ENCODE data around the gene SLC15A2.
"Not testable (repeated sequence)": the region's sequence is repeated elsewhere in the genome, so short reads cannot be mapped to it uniquely, and the experiment has no call there.

Gene SLC15A2

GRCh38 chr3:121894301-121894990 is at the start of gene SLC15A2:
Gene SLC15A2 (plus strand): TSS chr3:121894401. CDS start chr3:121894477, 76 bp downstream.
- no peak for DNase-seq

GRCh38 chr3:121844892-121845291 is 49.3 kb upstream of the SLC15A2 start:
- DNase-seq = no peak

- no peak for DNase-seq
Measured at GRCh38 chr3:121852256-121852655, 41.9 kb upstream of the SLC15A2 start.

DNA sequence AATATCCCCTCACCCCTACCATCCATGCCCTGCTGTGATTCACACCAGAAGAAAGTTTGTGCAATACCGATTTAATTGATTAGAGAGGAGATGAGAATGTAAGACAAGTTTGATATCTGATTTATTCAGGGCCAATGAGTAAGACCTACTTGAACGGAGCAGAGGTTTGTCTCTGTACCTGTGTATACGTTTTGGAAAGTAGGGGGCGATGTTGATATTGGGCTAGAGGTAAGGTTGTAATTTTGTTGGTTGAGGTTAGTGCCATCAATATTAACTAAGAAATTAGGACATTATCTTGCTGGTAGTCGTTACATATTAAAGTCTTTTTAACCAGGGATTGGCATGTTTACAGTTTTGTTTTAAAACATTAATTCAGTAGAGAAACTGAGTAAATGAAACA is 38.6 kb upstream of the SLC15A2 start:
- DNase-seq = no peak

DNA sequence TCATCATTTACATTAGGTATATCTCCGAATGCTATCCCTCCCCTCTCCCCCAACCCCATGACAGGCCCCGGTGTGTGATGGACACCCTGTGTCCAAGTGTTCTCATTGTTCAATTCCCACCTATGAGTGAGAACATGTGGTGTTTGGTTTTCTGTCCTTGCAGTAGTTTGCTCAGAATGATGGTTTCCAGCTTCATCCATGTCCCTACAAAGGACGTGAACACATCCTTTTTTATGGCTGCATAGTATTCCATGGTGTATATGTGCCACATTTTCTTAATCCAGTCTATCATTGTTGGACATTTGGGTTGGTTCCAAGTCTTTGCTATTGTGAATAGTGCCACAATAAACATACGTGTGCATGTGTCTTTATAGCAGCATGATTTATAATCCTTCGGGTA is 36.4 kb upstream of the SLC15A2 start:
- not testable (repeated sequence) for DNase-seq

GRCh38 chr3:121863247-121863646 is 31.0 kb upstream of the SLC15A2 start:
- not testable (repeated sequence) for DNase-seq

- no peak for DNase-seq
Measured at GRCh38 chr3:121863801-121864200, 30.4 kb upstream of the SLC15A2 start.

- DNase-seq = no peak
Measured at GRCh38 chr3:121869736-121870135, 24.5 kb upstream of the SLC15A2 start.

- DNase-seq = no peak
Measured at GRCh38 chr3:121870717-121871116, 23.5 kb upstream of the SLC15A2 start.

GRCh38 chr3:121871430-121871829 is 22.8 kb upstream of the SLC15A2 start:
- no peak for DNase-seq

DNA sequence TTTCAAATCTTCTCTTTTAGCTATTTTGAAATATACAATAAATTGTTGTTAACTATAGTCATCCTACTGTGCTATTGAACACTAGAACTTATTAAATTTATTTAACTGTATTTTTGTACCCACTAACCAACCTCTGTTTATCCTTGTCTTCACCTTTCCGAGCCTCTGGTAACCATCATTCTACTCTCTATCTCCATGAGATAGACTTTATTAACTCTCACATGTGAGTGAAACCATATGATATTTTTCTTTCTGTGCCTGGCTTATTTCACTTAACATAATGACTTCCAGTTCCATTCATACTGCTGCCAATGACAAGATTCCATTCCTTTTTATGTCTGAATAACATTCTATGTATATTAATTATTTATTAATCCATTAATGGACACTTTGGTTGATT is 15.8 kb upstream of the SLC15A2 start:
- no peak for DNase-seq

GRCh38 chr3:121883507-121883906 is 10.7 kb upstream of the SLC15A2 start:
- DNase-seq = no peak

DNA sequence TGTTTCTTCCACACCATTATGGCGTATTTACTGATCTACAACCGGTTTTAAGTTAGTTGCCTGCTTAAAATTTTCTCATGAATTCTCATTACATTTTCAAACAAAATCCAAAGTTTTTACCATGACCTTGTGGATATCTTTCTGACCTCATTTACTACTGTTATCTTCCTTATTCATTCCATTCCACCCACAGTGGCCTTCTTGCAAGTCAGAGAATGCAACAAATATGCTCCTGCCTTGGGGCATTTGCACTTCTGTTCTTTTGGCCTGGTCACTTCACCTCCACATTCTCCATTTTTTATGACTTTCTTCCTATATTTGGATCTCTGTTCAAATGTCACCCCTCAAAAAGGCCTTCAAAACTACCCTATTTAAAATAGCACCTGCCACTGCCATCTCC is 8.8 kb upstream of the SLC15A2 start:
- no peak for DNase-seq

DNA sequence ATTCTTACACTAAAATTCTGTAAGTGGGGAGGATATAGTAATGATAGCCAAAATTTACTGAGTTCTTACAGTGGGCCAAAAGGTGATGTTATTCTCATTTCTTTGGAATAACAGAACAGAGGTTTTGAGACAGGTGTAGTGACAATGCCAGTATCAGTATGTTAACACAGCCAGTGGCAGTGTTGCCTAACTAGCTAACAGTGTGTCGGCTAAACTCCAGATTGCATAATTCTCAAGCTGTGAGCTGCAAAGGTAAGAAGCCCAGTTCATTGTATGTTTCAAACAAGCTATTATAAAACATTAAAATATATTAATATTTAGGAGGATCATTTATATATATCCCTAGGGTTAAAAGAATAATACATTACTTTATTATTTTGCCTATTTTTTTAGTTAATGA is 920 bp downstream of the SLC15A2 start:
- no peak for DNase-seq

GRCh38 chr3:121895736-121896135 is 1.5 kb downstream of the SLC15A2 start:
- no peak for DNase-seq

- DNase-seq = no peak
Measured at GRCh38 chr3:121896823-121897222, 2.6 kb downstream of the SLC15A2 start.

- DNase-seq = no peak
Measured at GRCh38 chr3:121897296-121897695, 3.1 kb downstream of the SLC15A2 start.

- DNase-seq = no peak
Measured at GRCh38 chr3:121913305-121913990, 19.2 kb downstream of the SLC15A2 start.

DNA sequence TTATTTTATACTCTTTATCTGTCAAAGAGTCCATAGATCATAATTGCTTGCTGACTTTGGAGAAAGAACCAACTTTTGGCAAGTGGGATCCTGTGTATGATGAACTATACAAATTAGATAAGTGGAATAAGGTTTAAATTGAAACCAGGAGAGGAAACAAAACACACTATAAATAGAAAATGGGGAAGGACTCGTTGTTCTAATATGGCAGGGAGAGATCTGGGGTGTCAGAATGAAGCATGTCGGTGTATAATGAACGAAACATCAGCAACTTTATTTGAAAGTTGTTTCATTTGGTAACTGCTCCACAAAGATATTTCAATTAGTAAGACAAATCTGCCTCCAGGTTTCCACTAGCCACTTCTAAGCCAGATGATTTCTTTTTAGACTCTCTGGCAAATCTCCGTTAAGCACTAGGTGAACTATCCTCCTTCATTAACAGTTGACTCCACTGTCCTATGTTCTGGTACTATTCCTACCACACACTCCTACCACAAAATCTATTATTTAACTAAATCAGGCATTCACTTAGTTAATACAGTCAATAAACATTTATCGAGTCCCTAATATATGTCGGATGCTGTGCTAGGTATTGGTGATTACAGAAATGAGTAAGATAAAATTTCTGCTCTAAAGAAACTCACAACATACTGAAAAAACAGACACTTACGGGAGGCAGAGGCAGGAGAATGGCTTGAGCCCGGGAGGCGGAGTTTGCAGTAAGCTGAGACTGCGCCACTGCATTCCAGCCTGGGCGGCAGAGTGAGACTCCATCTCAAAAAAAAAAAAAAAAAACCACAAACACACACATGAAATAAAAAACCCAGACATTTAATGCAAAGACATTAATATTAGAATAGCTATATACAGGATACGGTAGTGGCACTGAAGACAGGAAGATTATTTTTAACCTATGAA is 20.1 kb downstream of the SLC15A2 start:
- DNase-seq = no peak

DNA sequence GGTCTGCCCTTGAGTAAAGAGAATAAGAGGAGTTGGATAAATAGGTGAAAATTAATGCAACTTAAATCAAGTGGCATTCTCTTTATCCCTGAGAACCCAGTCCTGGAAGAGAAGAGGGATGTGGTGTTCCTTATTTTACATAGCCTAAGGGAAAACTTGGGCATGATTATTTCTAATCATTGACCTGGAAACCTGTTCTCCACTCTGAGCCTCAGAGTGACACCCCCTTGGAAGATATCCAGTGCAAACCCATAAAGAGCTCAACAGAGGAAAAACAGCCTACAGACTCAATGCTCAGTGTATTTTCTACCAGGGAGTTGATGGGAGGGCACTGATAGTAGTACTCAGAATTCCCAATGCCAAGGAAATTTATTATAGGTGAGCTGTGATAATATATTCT is 22.0 kb downstream of the SLC15A2 start:
- DNase-seq = no peak

- DNase-seq = no peak
Measured at GRCh38 chr3:121918779-121919483, 24.7 kb downstream of the SLC15A2 start.

GRCh38 chr3:121924734-121925133 is 30.5 kb downstream of the SLC15A2 start:
- no peak for DNase-seq

GRCh38 chr3:121926380-121926779 is 32.2 kb downstream of the SLC15A2 start:
- DNase-seq = no peak

Data from activated CD4-positive, CD25-positive, alpha-beta regulatory T cell (primary cell).